ENCODE data around the gene PKHD1. TPM values are rescaled to one million over a fixed set of nuclear protein-coding genes. Genes with fewer than 3 reads are reported as not detected.

PKHD1 gene, protein sequence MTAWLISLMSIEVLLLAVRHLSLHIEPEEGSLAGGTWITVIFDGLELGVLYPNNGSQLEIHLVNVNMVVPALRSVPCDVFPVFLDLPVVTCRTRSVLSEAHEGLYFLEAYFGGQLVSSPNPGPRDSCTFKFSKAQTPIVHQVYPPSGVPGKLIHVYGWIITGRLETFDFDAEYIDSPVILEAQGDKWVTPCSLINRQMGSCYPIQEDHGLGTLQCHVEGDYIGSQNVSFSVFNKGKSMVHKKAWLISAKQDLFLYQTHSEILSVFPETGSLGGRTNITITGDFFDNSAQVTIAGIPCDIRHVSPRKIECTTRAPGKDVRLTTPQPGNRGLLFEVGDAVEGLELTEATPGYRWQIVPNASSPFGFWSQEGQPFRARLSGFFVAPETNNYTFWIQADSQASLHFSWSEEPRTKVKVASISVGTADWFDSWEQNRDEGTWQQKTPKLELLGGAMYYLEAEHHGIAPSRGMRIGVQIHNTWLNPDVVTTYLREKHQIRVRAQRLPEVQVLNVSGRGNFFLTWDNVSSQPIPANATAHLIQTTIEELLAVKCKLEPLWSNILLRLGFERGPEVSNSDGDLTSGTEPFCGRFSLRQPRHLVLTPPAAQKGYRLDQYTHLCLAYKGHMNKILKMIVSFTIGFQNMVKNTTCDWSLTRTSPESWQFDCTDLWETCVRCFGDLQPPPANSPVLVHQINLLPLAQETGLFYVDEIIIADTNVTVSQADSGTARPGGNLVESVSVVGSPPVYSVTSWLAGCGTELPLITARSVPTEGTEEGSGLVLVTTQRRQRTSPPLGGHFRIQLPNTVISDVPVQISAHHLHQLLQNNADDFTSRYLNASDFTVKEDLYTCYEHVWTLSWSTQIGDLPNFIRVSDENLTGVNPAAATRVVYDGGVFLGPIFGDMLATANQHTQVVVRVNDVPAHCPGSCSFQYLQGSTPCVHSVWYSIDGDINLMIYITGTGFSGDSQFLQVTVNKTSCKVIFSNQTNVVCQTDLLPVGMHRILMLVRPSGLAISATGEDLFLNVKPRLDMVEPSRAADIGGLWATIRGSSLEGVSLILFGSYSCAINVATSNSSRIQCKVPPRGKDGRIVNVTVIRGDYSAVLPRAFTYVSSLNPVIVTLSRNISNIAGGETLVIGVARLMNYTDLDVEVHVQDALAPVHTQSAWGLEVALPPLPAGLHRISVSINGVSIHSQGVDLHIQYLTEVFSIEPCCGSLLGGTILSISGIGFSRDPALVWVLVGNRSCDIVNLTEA (N-terminal part only)
- 0.19 TPM for polyA plus RNA-seq (2013, experiment 1 of 4)
- 0.21 TPM for polyA plus RNA-seq (2013, experiment 2 of 4)
- 0.11 TPM for polyA plus RNA-seq (2013, experiment 3 of 4)
- 0.20 TPM for polyA plus RNA-seq (2013, experiment 4 of 4)

GRCh38 chr6:52087498-52087999 lies at the start of gene PKHD1:
Gene PKHD1, minus strand, starts transcription at chr6:52087613. Its CDS starts 2,680 bp downstream, at chr6:52084933.
- H3K4me1 ChIP-seq (ENCODE audit: control insufficient read depth, insufficient read depth, low read length) = no peaks in the 10 kb centered on the region
- no peaks in the 10 kb centered on the region for H3K9me3 ChIP-seq (ENCODE audit: control insufficient read depth, low read length)
- H3K27me3 ChIP-seq (ENCODE audit: control insufficient read depth, insufficient read depth, low read length, poor library complexity, severe bottlenecking) = no peaks in the 10 kb centered on the region
- WGBS, 2 experiments = 74 to 77% methylated on average over 7 of the region's 7 CpGs
- no peak within 1 kb of the TSS for H3K27ac ChIP-seq (ENCODE audit: insufficient read depth, low read depth, low read length, poor library complexity, severe bottlenecking)
- H3K36me3 ChIP-seq (ENCODE audit: control insufficient read depth, insufficient read depth, low read length) = no peaks in the 10 kb centered on the region
- H3K4me3 ChIP-seq (ENCODE audit: insufficient read depth, low read depth, low read length) = no peak within 1 kb of the TSS

DNA sequence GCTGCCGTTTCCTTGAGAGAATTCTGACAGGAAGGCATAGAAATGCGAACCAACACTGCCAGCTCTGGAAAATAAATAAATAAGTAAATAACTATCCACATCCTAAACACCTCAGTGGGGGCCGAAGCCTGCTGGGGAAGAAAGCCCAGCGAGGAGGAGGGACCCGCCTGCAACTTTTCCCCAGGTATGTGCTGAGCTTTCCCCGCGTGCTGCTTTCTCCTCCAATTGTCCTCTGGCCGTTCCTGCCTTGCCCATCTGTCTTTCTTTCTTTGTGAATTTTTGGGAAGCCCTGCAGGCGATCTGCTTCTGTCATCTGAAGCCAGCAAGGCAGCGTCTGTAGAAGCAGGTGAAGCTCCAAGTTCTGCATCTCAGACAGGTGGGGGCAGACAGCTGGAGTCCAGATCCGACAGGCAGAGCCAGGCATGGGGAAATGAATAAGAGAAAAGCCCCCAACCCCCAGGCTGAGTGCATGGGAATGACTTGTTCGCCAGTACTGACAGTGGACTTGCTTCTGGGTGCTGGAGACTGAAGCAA lies 49.6 kb upstream of the PKHD1 start:
- Histone ChIP-seq H3K4me1 (ENCODE audit: control insufficient read depth, insufficient read depth, low read length) (peaks cover 10% of the 10 kb centered on the region), H3K9me3 (ENCODE audit: control insufficient read depth, low read length) (no peaks in the 10 kb centered on the region), H3K4me3 (ENCODE audit: insufficient read depth, low read depth, low read length) (no peak overlapping the region), H3K27me3 (ENCODE audit: control insufficient read depth, insufficient read depth, low read length, poor library complexity, severe bottlenecking) (no peaks in the 10 kb centered on the region), H3K36me3 (ENCODE audit: control insufficient read depth, insufficient read depth, low read length) (no peaks in the 10 kb centered on the region), H3K27ac (ENCODE audit: insufficient read depth, low read depth, low read length, poor library complexity, severe bottlenecking) (no peak overlapping the region)
- 27 to 33% methylated on average over 12 of the region's 12 CpGs for whole genome bisulfite sequencing, 2 experiments

DNA sequence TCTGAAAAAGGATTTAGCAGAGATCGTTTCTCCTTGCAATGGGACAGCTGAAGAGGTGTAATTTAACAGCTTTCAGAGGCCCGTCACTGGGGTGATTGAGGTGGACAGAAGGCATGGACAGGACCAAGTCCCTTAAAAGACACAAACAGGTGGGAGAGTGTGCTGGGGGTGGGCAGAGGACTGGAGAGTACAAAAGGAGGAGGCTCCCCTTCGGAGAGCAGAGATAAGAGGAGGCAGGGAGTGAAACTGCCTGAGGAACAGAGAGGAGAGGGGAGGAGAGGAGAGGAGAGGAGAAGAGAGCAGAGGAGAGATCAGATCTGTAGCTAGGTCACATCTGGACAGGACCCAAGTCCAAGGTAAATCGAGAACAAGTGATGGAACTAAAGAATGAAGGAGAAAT lies 48.6 kb upstream of the PKHD1 start:
- WGBS, 2 experiments = 81 to 83% methylated on average over 4 of the region's 4 CpGs
- Histone ChIP-seq H3K36me3 (ENCODE audit: control insufficient read depth, insufficient read depth, low read length) (no peaks in the 10 kb centered on the region), H3K27me3 (ENCODE audit: control insufficient read depth, insufficient read depth, low read length, poor library complexity, severe bottlenecking) (no peaks in the 10 kb centered on the region), H3K27ac (ENCODE audit: insufficient read depth, low read depth, low read length, poor library complexity, severe bottlenecking) (no peak overlapping the region), H3K4me1 (ENCODE audit: control insufficient read depth, insufficient read depth, low read length) (peaks cover 10% of the 10 kb centered on the region), H3K9me3 (ENCODE audit: control insufficient read depth, low read length) (no peaks in the 10 kb centered on the region), H3K4me3 (ENCODE audit: insufficient read depth, low read depth, low read length) (no peak overlapping the region)

GRCh38 chr6:52135217-52135616 lies 47.8 kb upstream of the PKHD1 start:
- WGBS, 2 experiments = 96 to 97% methylated on average over 3 of the region's 4 CpGs
- Histone ChIP-seq H3K27ac (ENCODE audit: insufficient read depth, low read depth, low read length, poor library complexity, severe bottlenecking) (no peak overlapping the region), H3K36me3 (ENCODE audit: control insufficient read depth, insufficient read depth, low read length) (no peaks in the 10 kb centered on the region), H3K27me3 (ENCODE audit: control insufficient read depth, insufficient read depth, low read length, poor library complexity, severe bottlenecking) (no peaks in the 10 kb centered on the region), H3K4me3 (ENCODE audit: insufficient read depth, low read depth, low read length) (no peak overlapping the region), H3K4me1 (ENCODE audit: control insufficient read depth, insufficient read depth, low read length) (peaks cover 10% of the 10 kb centered on the region), H3K9me3 (ENCODE audit: control insufficient read depth, low read length) (no peaks in the 10 kb centered on the region)

DNA sequence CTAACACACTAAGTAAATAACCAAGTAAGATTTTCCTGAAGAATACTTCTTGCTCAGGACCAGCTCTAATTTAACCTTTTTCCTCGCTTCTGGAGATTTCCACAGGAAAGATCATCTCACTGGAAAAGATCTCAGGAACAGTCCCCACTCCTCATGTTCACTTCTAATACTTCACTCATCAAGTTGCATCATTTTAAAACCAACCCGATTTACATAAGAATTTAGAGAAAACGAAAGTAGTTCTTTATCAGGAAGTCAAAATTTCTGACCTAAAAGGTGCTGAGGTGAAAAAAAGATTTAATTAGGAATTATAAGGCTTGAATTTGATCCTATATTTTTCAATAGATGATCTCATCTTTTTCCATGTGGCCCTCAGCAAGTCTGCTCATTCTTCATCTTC lies 46.6 kb upstream of the PKHD1 start:
- 82 to 90% methylated on average over 2 to 3 of the region's 3 CpGs for WGBS, 2 experiments

GRCh38 chr6:52133324-52133723 lies 45.9 kb upstream of the PKHD1 start:
- Histone ChIP-seq H3K4me3 (ENCODE audit: insufficient read depth, low read depth, low read length) (no peak overlapping the region), H3K9me3 (ENCODE audit: control insufficient read depth, low read length) (no peaks in the 10 kb centered on the region), H3K4me1 (ENCODE audit: control insufficient read depth, insufficient read depth, low read length) (peaks cover 10% of the 10 kb centered on the region), H3K27ac (ENCODE audit: insufficient read depth, low read depth, low read length, poor library complexity, severe bottlenecking) (no peak overlapping the region), H3K27me3 (ENCODE audit: control insufficient read depth, insufficient read depth, low read length, poor library complexity, severe bottlenecking) (no peaks in the 10 kb centered on the region), H3K36me3 (ENCODE audit: control insufficient read depth, insufficient read depth, low read length) (no peaks in the 10 kb centered on the region)
- WGBS, 2 experiments = 89 to 94% methylated on average over 2 of the region's 2 CpGs

More for the DNA sequence above, 46.6 kb upstream of the PKHD1 start:
- Histone ChIP-seq H3K36me3 (ENCODE audit: control insufficient read depth, insufficient read depth, low read length) (no peaks in the 10 kb centered on the region), H3K9me3 (ENCODE audit: control insufficient read depth, low read length) (no peaks in the 10 kb centered on the region), H3K4me1 (ENCODE audit: control insufficient read depth, insufficient read depth, low read length) (peaks cover 10% of the 10 kb centered on the region), H3K27ac (ENCODE audit: insufficient read depth, low read depth, low read length, poor library complexity, severe bottlenecking) (no peak overlapping the region), H3K27me3 (ENCODE audit: control insufficient read depth, insufficient read depth, low read length, poor library complexity, severe bottlenecking) (no peaks in the 10 kb centered on the region), H3K4me3 (ENCODE audit: insufficient read depth, low read depth, low read length) (no peak overlapping the region)

GRCh38 chr6:52132292-52132691 lies 44.9 kb upstream of the PKHD1 start:
- Histone ChIP-seq H3K4me3 (ENCODE audit: insufficient read depth, low read depth, low read length) (no peak overlapping the region), H3K27me3 (ENCODE audit: control insufficient read depth, insufficient read depth, low read length, poor library complexity, severe bottlenecking) (no peaks in the 10 kb centered on the region), H3K36me3 (ENCODE audit: control insufficient read depth, insufficient read depth, low read length) (no peaks in the 10 kb centered on the region), H3K27ac (ENCODE audit: insufficient read depth, low read depth, low read length, poor library complexity, severe bottlenecking) (no peak overlapping the region), H3K4me1 (ENCODE audit: control insufficient read depth, insufficient read depth, low read length) (peaks cover 9% of the 10 kb centered on the region), H3K9me3 (ENCODE audit: control insufficient read depth, low read length) (no peaks in the 10 kb centered on the region)
- WGBS, 2 experiments = 86 to 92% methylated on average over 2 of the region's 2 CpGs

GRCh38 chr6:52130440-52130839 lies 43.0 kb upstream of the PKHD1 start:
- no peaks in the 10 kb centered on the region for H3K4me1 ChIP-seq (ENCODE audit: control insufficient read depth, insufficient read depth, low read length)
- no peak overlapping the region for H3K27ac ChIP-seq (ENCODE audit: insufficient read depth, low read depth, low read length, poor library complexity, severe bottlenecking)
- no peaks in the 10 kb centered on the region for H3K27me3 ChIP-seq (ENCODE audit: control insufficient read depth, insufficient read depth, low read length, poor library complexity, severe bottlenecking)
- H3K4me3 ChIP-seq (ENCODE audit: insufficient read depth, low read depth, low read length) = no peak overlapping the region
- no peaks in the 10 kb centered on the region for H3K9me3 ChIP-seq (ENCODE audit: control insufficient read depth, low read length)
- WGBS, 2 experiments = 74 to 84% methylated on average over 1 of the region's 1 CpG
- H3K36me3 ChIP-seq (ENCODE audit: control insufficient read depth, insufficient read depth, low read length) = no peaks in the 10 kb centered on the region

DNA sequence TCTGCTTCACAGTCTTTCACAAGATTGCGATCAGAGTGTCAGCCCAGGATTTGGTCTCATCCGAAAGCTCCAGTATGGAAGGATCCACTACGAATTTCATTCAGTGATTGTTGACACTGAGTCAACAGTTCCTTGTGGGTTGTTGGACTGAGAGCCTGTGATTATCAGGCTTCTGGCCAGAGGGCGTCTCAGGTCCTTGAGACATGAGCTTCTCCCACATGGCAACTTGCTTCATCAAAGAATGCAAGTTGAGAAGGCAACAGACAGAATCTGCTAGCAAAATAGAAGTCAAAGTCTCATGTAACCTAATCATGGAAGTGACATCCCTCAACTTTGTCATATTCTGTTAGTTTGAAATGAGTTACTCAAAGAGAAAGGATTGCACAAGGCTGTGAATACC lies 40.5 kb upstream of the PKHD1 start:
- no peaks in the 10 kb centered on the region for H3K4me1 ChIP-seq (ENCODE audit: control insufficient read depth, insufficient read depth, low read length)
- no peak overlapping the region for H3K4me3 ChIP-seq (ENCODE audit: insufficient read depth, low read depth, low read length)
- no peak overlapping the region for H3K27ac ChIP-seq (ENCODE audit: insufficient read depth, low read depth, low read length, poor library complexity, severe bottlenecking)
- no peaks in the 10 kb centered on the region for H3K27me3 ChIP-seq (ENCODE audit: control insufficient read depth, insufficient read depth, low read length, poor library complexity, severe bottlenecking)
- H3K36me3 ChIP-seq (ENCODE audit: control insufficient read depth, insufficient read depth, low read length) = no peaks in the 10 kb centered on the region
- H3K9me3 ChIP-seq (ENCODE audit: control insufficient read depth, low read length) = no peaks in the 10 kb centered on the region
- 86 to 89% methylated on average over 4 of the region's 4 CpGs for WGBS, 2 experiments
